Glutamatergic neuron (in vitro differentiated cells): ENCODE measurements around the gene PGM2. TPM values are rescaled to one million over a fixed set of nuclear protein-coding genes. Genes with fewer than 3 reads are reported as not detected.
A peak's percentile ranks its signal among the peaks of the same experiment; 100 is the strongest.

Experiments
- DNase-seq: peaks from one replicate; pipeline ENCODE4 v3.0.0; 2022
- H3K27ac Mint-ChIP-seq: one replicate; pipeline ENCODE4 v1.8.0; 2020; ENCODE audit warnings: mild to moderate bottlenecking, mixed read lengths, inconsistent platforms; ENCODE audit not compliant: unreplicated experiment
- H3K27me3 Mint-ChIP-seq: one replicate; pipeline ENCODE4 v1.8.0; 2020; ENCODE audit warnings: mild to moderate bottlenecking, moderate library complexity, mixed read lengths, inconsistent platforms; ENCODE audit not compliant: unreplicated experiment
- H3K36me3 Mint-ChIP-seq: one replicate; pipeline ENCODE4 v1.8.0; 2020; ENCODE audit warnings: mild to moderate bottlenecking, mixed read lengths, inconsistent platforms; ENCODE audit not compliant: unreplicated experiment
- H3K4me1 Mint-ChIP-seq: one replicate; pipeline ENCODE4 v1.8.0; 2020; ENCODE audit warnings: mild to moderate bottlenecking, low read depth, mixed read lengths, inconsistent platforms; ENCODE audit not compliant: unreplicated experiment
- H3K4me3 Mint-ChIP-seq: one replicate; pipeline ENCODE4 v1.8.0; 2020; ENCODE audit warnings: mild to moderate bottlenecking, mixed read lengths, inconsistent platforms; ENCODE audit not compliant: unreplicated experiment
- H3K9me3 Mint-ChIP-seq: one replicate; pipeline ENCODE4 v1.8.0; 2020; ENCODE audit warnings: mild to moderate bottlenecking, moderate library complexity, mixed read lengths, inconsistent platforms; ENCODE audit not compliant: unreplicated experiment
- CTCF ChIP-seq: fragments of 200-600 bp; sonication (generic); IDR thresholded peaks from one replicate; pipeline ENCODE4 v1.5.0; 2021; ENCODE audit not compliant: partially characterized antibody, unreplicated experiment
- total RNA-seq: library from RNA; stranded (reverse); fragmentation: NEBNext Ultra II Directional; extraction: Animal tissue kit (Norgen Biotek cat#: 25700); gene quantifications from one replicate; pipeline ENCODE4 v1.2.1, GENCODE V29; 2021; ENCODE audit not compliant: unreplicated experiment

Gene PGM2
- total RNA-seq, 1 donor from 2014 or later, result 8.8 TPM

DNA sequence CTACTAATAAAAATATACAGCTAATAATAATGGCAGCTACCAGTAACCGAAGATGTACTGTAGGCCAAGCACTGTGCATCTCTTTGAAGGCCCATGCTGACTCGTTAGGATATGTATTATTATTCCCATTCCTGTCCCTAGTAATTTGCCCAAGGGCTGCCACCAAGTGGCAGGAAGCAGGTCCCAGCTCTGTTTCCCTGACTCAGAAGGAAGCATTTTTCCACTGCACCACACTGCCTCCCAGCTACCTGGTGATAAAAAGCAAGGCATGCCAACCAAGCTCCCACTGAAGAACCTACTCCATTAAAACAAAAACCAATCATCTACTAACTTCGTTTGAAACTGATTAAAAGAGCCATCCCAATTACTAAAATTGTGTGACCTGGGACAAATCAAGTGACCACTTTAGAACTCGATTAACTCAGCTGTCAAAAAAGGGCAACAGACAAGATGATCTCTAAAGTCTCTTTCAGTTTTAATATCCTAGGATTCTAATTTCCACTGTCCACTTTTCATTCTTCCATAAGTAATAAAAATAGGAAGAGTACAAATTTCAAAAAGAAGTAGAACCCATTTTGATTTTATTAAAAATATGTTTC lies 24.3 kb upstream of the PGM2 start:
- H3K27me3 Mint-ChIP-seq, result no peaks in the 10 kb centered on the region
- no peak overlapping the region for H3K4me3 Mint-ChIP-seq
- peak; percentile 32 for TF ChIP-seq CTCF
- no peaks in the 10 kb centered on the region for H3K36me3 Mint-ChIP-seq
- H3K27ac Mint-ChIP-seq, result no peak overlapping the region
- no peaks in the 10 kb centered on the region for H3K4me1 Mint-ChIP-seq
- H3K9me3 Mint-ChIP-seq, result no peaks in the 10 kb centered on the region
- peak; percentile 35 for DNase-seq

DNA sequence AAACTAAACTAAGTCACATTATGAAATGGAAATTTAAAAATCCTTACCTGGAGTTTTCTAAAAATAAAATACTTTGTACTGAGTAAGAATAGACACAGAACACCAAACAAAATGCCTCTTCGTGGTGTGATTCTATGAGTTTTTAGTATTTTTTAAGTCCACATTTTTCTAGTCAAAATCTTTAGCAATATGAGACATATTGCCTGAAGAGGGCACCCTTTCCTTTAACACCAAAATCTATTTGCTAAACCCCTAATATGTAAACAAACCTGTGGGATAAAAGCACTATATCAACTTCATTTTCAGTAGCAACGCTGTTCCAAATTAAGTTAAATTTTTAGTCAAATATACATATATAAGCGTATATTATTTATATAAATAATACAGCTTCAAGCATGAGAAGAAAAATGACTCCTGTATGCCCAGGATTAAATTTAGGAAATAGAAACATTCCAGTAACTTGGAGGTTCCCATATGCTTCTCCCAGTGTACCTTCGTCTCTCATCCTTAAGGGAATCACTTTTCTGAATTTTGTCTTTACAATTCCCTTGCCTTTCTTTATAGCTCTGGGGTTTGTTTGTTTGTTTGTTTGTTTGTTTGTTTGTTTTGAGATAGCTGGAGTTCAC lies 23.0 kb upstream of the PGM2 start:
- H3K27me3 Mint-ChIP-seq, result no peaks in the 10 kb centered on the region
- no peaks in the 10 kb centered on the region for H3K36me3 Mint-ChIP-seq
- DNase-seq, result no peak
- no peaks in the 10 kb centered on the region for H3K4me1 Mint-ChIP-seq
- H3K4me3 Mint-ChIP-seq, result no peak overlapping the region
- TF ChIP-seq CTCF, result peak; percentile 47
- H3K27ac Mint-ChIP-seq, result no peak overlapping the region
- no peaks in the 10 kb centered on the region for H3K9me3 Mint-ChIP-seq

- Mint-ChIP-seq H3K4me1 (no peaks in the 10 kb centered on the region), H3K27ac (no peak overlapping the region), H3K4me3 (no peak overlapping the region), H3K36me3 (no peaks in the 10 kb centered on the region), H3K27me3 (no peaks in the 10 kb centered on the region), H3K9me3 (no peaks in the 10 kb centered on the region)
- TF ChIP-seq CTCF, result no peak
- DNase-seq, result no peak
Measured at GRCh38 chr4:37805091-37805490, 21.4 kb upstream of the PGM2 start.

GRCh38 chr4:37812713-37813112 lies 13.8 kb upstream of the PGM2 start:
- no peak for DNase-seq
- Mint-ChIP-seq H3K27me3 (peaks cover 7% of the 10 kb centered on the region), H3K9me3 (no peaks in the 10 kb centered on the region), H3K4me3 (no peak overlapping the region), H3K27ac (no peak overlapping the region), H3K36me3 (no peaks in the 10 kb centered on the region), H3K4me1 (no peaks in the 10 kb centered on the region)
- no peak for TF ChIP-seq CTCF

DNA sequence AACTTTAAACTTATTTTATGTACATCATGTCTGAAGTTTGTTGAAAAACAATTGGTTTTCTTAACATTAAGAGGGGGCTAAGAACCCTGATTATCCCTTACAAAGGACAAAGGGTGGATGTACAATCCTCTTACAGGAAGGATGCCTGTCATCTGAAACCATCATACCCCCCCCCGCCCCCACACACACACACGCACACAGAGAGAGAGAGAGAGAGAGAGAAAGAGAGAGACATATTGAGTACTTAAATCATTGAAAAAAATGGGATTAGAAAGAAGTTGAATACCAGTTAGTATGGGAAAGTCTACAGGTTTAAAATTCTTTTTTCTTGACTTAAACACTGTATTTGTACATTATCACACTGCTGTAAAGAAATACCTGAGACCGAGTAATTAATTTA lies 10.9 kb upstream of the PGM2 start:
- no peaks in the 10 kb centered on the region for H3K4me1 Mint-ChIP-seq
- H3K4me3 Mint-ChIP-seq, result no peak overlapping the region
- TF ChIP-seq CTCF, result no peak
- peaks cover 9% of the 10 kb centered on the region for H3K27me3 Mint-ChIP-seq
- peaks cover 6% of the 10 kb centered on the region for H3K36me3 Mint-ChIP-seq
- DNase-seq, result no peak
- peaks cover 8% of the 10 kb centered on the region for H3K9me3 Mint-ChIP-seq
- no peak overlapping the region for H3K27ac Mint-ChIP-seq
